A549 (cell line): ENCODE data around the gene IMMT. TPM values are rescaled to one million over a fixed set of nuclear protein-coding genes. Genes with fewer than 3 reads are reported as not detected.

Source experiments
- ATAC-seq, 2 experiments: fragments of 200-7000 bp in 1 of 2; fragments of >200 bp in 1 of 2; cut with Nextera tagmentation in 1 of 2; cut with Tn5 transposase in 1 of 2; 3 replicates each; pipeline versions ENCODE4 v1.8.0 to v1.9.1; 2018 to 2020; ENCODE audit warnings: mild to moderate bottlenecking in 1 of 2, moderate library complexity in 1 of 2
- CTCF ChIA-PET: fragments of 300-600 bp; sonication (Branson Sonifier 250); formaldehyde crosslinking; extraction: SDS; loops from one replicate; lab custom pipeline; 2021; ENCODE audit warnings: antibody characterized with exemption, inconsistent platforms; lab: Yijun Ruan, JAX
- POLR2A ChIA-PET: fragments of 350-600 bp; formaldehyde crosslinking; extraction: SDS; loops from one replicate; lab custom pipeline; 2021; ENCODE audit warnings: antibody characterized with exemption, inconsistent platforms; lab: Yijun Ruan, JAX
- DNase-seq, 2 experiments: peaks; one replicate each; pipeline versions ENCODE4 v3.0.0 to v3.0.0-alpha.2; 2011 to 2016; ENCODE audit warnings: low read depth in 1 of 2, low spot score in 1 of 2
- FAIRE-seq: peaks from 2 replicates; lab custom pipeline; 2011; peaks lifted over from hg19 to GRCh38; lab: Jason Lieb, UNC
- H3K27ac ChIP-seq, 2 experiments: fragments of >200 bp; sonication (Bioruptor Twin); formaldehyde crosslinking; 3 replicates each; pipeline ENCODE4 v1.5.1; 2016 to 2017
- H3K4me1 ChIP-seq: fragments of >200 bp; sonication (Bioruptor Twin); formaldehyde crosslinking; 3 replicates; pipeline ENCODE4 v1.6.1; 2016
- H3K4me2 ChIP-seq: fragments of >200 bp; sonication (Bioruptor Twin); formaldehyde crosslinking; 3 replicates; pipeline ENCODE4 v1.6.1; 2016
- H3K4me3 ChIP-seq: fragments of >200 bp; sonication (Bioruptor Twin); formaldehyde crosslinking; 3 replicates; pipeline ENCODE4 v1.5.1; 2016
- H3K9me3 ChIP-seq: fragments of >200 bp; sonication (Bioruptor Twin); formaldehyde crosslinking; 3 replicates; pipeline ENCODE4 v1.6.1; 2016
- BCL3 ChIP-seq: fragments of >200 bp; sonication (Bioruptor Twin); formaldehyde crosslinking; IDR thresholded peaks from 3 replicates; pipeline ENCODE4 v1.6.1; 2016
- CBX2 ChIP-seq: fragments of 200-600 bp; sonication (generic); IDR thresholded peaks from 2 replicates; pipeline ENCODE4 v1.6.1; 2016; ENCODE audit warnings: low read depth, mild to moderate bottlenecking, borderline replicate concordance
- EHF ChIP-seq: fragments of 250-450 bp; sonication (Bioruptor Pico); IDR thresholded peaks from 2 replicates; pipeline ENCODE4 v1.5.0; 2020; ENCODE audit warnings: mild to moderate bottlenecking
- EHMT2 ChIP-seq: fragments of 200-600 bp; sonication (generic); IDR thresholded peaks from 2 replicates; pipeline ENCODE4 v1.6.1; 2016; ENCODE audit warnings: antibody characterized with exemption, low read depth, mild to moderate bottlenecking, moderate library complexity
- EP300 ChIP-seq, 2 experiments: fragments of >200 bp; sonication (Bioruptor Twin); formaldehyde crosslinking; IDR thresholded peaks; 2 replicates in 1 of 2; 3 replicates in 1 of 2; pipeline ENCODE4 v1.6.1; 2016 to 2017
- ESRRA ChIP-seq: fragments of 150-350 bp; IDR thresholded peaks from 2 replicates; pipeline ENCODE4 v1.6.1; 2014; ENCODE audit warnings: mild to moderate bottlenecking, low read length, borderline replicate concordance
- FOSB ChIP-seq: fragments of 250-450 bp; sonication (Bioruptor Pico); IDR thresholded peaks from 2 replicates; pipeline ENCODE4 v1.5.0; 2020; ENCODE audit warnings: mild to moderate bottlenecking, moderate library complexity
- GATA3 ChIP-seq: IDR thresholded peaks from 2 replicates; pipeline ENCODE4 v1.6.1; 2012; ENCODE audit warnings: borderline replicate concordance
- HOXA7 ChIP-seq: fragments of 250-450 bp; sonication (Bioruptor Pico); IDR thresholded peaks from 2 replicates; pipeline ENCODE4 v1.5.0; 2020; ENCODE audit warnings: mild to moderate bottlenecking, moderate library complexity
- HOXB13 ChIP-seq: fragments of 250-450 bp; sonication (Bioruptor Pico); IDR thresholded peaks from 2 replicates; pipeline ENCODE4 v1.5.0; 2020; ENCODE audit warnings: low read depth, mild to moderate bottlenecking, moderate library complexity
- HOXB5 ChIP-seq: fragments of 250-450 bp; sonication (Bioruptor Pico); IDR thresholded peaks from 2 replicates; pipeline ENCODE4 v1.5.0; 2020; ENCODE audit warnings: mild to moderate bottlenecking, moderate library complexity
- KDM5A ChIP-seq: fragments of 200-600 bp; sonication (generic); IDR thresholded peaks from 2 replicates; pipeline ENCODE4 v1.6.1; 2016; ENCODE audit warnings: antibody characterized with exemption, mild to moderate bottlenecking
- MYC ChIP-seq: IDR thresholded peaks from 2 replicates; pipeline ENCODE4 v1.6.1; 2012; ENCODE audit warnings: mild to moderate bottlenecking, inconsistent platforms, low read length, improper control_type of control experiment, borderline replicate concordance
- NR3C1 ChIP-seq: fragments of >200 bp; sonication (Bioruptor Twin); formaldehyde crosslinking; IDR thresholded peaks from 3 replicates; pipeline ENCODE4 v1.6.1; 2017
- PHF8 ChIP-seq: fragments of 200-600 bp; sonication (generic); IDR thresholded peaks from 2 replicates; pipeline ENCODE4 v1.6.1; 2016; ENCODE audit warnings: low read depth, mild to moderate bottlenecking, antibody characterized with exemption, moderate library complexity, borderline replicate concordance
- POLR2A ChIP-seq: IDR thresholded peaks from 2 replicates; pipeline ENCODE4 v1.6.1; 2012; ENCODE audit warnings: mild to moderate bottlenecking, low read length
- POLR2AphosphoS2 ChIP-seq: conservative IDR thresholded peaks from 2 replicates; pipeline ENCODE4 v1.6.1; 2012; ENCODE audit warnings: low read length, improper control_type of control experiment, inconsistent platforms
- RARB ChIP-seq: fragments of 250-450 bp; sonication (Bioruptor Pico); IDR thresholded peaks from 2 replicates; pipeline ENCODE4 v1.8.0; 2021; ENCODE audit warnings: mild to moderate bottlenecking, moderate library complexity
- SREBF2 ChIP-seq: fragments of 450-650 bp; IDR thresholded peaks from 2 replicates; pipeline ENCODE4 v1.6.1; 2014; ENCODE audit warnings: mild to moderate bottlenecking, moderate library complexity
- TFCP2L1 ChIP-seq: fragments of 250-450 bp; sonication (Bioruptor Pico); IDR thresholded peaks from 2 replicates; pipeline ENCODE4 v1.5.0; 2021; ENCODE audit warnings: mild to moderate bottlenecking
- TP53 ChIP-seq: fragments of 250-450 bp; sonication (Bioruptor Pico); IDR thresholded peaks from 2 replicates; pipeline ENCODE4 v1.5.0; 2021; ENCODE audit warnings: mild to moderate bottlenecking, moderate library complexity
- USF2 ChIP-seq: fragments of 450-650 bp; IDR thresholded peaks from 2 replicates; pipeline ENCODE4 v1.6.1; 2014; ENCODE audit warnings: antibody characterized with exemption
- ZNF302 ChIP-seq: fragments of 250-450 bp; sonication (Bioruptor Pico); IDR thresholded peaks from 2 replicates; pipeline ENCODE4 v1.9.0; 2021; ENCODE audit warnings: inconsistent platforms, mild to moderate bottlenecking, moderate library complexity
- ZSCAN20 ChIP-seq: fragments of 250-450 bp; sonication (Bioruptor Pico); IDR thresholded peaks from 2 replicates; pipeline ENCODE4 v1.8.0; 2022; ENCODE audit warnings: mild to moderate bottlenecking, moderate library complexity
- WGBS: methylation state at CpG from one replicate; pipeline ENCODE4 v1.1.6; 2017; ENCODE audit errors: missing lambda C conversion rate; 5-methylcytosine and 5-hydroxymethylcytosine counted together
- polyA plus RNA-seq, 4 experiments: library from polyadenylated mRNA; depleted of rRNA in 3 of 4; stranded (reverse); fragments of >200 nt; fragmentation: RNase III in 1 of 4; extraction: RNeasy Plus Mini Kit Qiagen cat#74134 plus additional on column Dnase treatment in 1 of 4; gene quantifications; 2 replicates in 3 of 4; 3 replicates in 1 of 4; pipeline ENCODE4 v1.2.3, GENCODE V29; 2011 to 2017
- TF ChIP-seq, protein P1 (sequence below): IDR thresholded peaks from 2 replicates; pipeline ENCODE4 v1.6.1; 2012
- TF ChIP-seq, protein P2 (sequence below): fragments of 250-450 bp; sonication (Bioruptor Pico); IDR thresholded peaks from 2 replicates; pipeline ENCODE4 v1.5.0; 2020; ENCODE audit warnings: low read depth, mild to moderate bottlenecking, moderate library complexity

IMMT gene
- polyA plus RNA-seq, 2 of the 4 experiments (the other 2 are of a cell fraction): 101 to 126 TPM

- H3K4me3 ChIP-seq: no peak overlapping the region
- no peak overlapping the region for H3K27ac ChIP-seq
- ATAC-seq (no peak), FAIRE-seq (no peak), DNase-seq (no peak)
- no peak overlapping the region for H3K4me2 ChIP-seq
- no peak for TF ChIP-seq GATA3
- no peak for TF ChIP-seq HOXB13 (CRISPR knock-in tag)
- no peak for TF ChIP-seq SREBF2
- no peak for TF ChIP-seq USF2
- no peak for TF ChIP-seq EP300 (IDR thresholded peaks at IDR 0.05)
- TF ChIP-seq NR3C1: no peak
- no peak for TF ChIP-seq ZSCAN20 (CRISPR knock-in tag)
- no peak for TF ChIP-seq BCL3
- no peak for TF ChIP-seq ZNF302 (CRISPR knock-in tag)
- no peak for TF ChIP-seq POLR2A
- TF ChIP-seq HOXA7: no peak
- TF ChIP-seq ESRRA: no peak
- TF ChIP-seq, protein P1, sequence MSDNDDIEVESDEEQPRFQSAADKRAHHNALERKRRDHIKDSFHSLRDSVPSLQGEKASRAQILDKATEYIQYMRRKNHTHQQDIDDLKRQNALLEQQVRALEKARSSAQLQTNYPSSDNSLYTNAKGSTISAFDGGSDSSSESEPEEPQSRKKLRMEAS: no peak
- no peak for TF ChIP-seq PHF8
- no peak for TF ChIP-seq HOXB5
- POLR2A ChIA-PET: no interaction called here
- 64% methylated on average over 2 of the region's 2 CpGs for WGBS
- CTCF ChIA-PET: interaction anchor here (0.6 kb wide), 1 partner anchor 438 kb away, joined by 3 read pairs; no protein-coding TSS in a partner anchor
- H3K4me1 ChIP-seq: no peaks in the 10 kb centered on the region
- H3K9me3 ChIP-seq: no peaks in the 10 kb centered on the region
These were observed 28.8 kb upstream of the IMMT start for GRCh38 chr2:86223927-86224560.

GRCh38 chr2:86223140-86223926, 28.1 kb upstream of the IMMT start:
- TF ChIP-seq POLR2AphosphoS2 (no peak), RARB (CRISPR knock-in tag) (no peak), FOSB (no peak), TP53 (CRISPR knock-in tag) (no peak), CBX2 (no peak), KDM5A (no peak), ZNF302 (CRISPR knock-in tag) (no peak), EHMT2 (no peak), EHF (CRISPR knock-in tag) (no peak), EP300 (IDR thresholded peaks at IDR 0.05) (no peak), MYC (no peak), TFCP2L1 (CRISPR knock-in tag) (no peak)
- TF ChIP-seq, protein P2, sequence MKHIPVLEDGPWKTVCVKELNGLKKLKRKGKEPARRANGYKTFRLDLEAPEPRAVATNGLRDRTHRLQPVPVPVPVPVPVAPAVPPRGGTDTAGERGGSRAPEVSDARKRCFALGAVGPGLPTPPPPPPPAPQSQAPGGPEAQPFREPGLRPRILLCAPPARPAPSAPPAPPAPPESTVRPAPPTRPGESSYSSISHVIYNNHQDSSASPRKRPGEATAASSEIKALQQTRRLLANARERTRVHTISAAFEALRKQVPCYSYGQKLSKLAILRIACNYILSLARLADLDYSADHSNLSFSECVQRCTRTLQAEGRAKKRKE: no peak
- FAIRE-seq (no peak), ATAC-seq (peak in 1 of 2 experiments; percentile 21; a peak in 1 of 6 replicates), DNase-seq (no peak)
- POLR2A ChIA-PET: interaction anchor here (0.6 kb wide), 1 partner anchor 293 kb away, joined by 4 read pairs; no protein-coding TSS in a partner anchor
- CTCF ChIA-PET: interaction anchor here (0.6 to 1.4 kb wide), 3 partner anchors 110 to 437 kb away, joined by 3 to 4 read pairs (median 3); no protein-coding TSS in a partner anchor
- H3K4me3 ChIP-seq: no peak overlapping the region
- H3K4me1 ChIP-seq: no peaks in the 10 kb centered on the region
- 57% methylated on average over 8 of the region's 8 CpGs for WGBS
- no peak overlapping the region for H3K4me2 ChIP-seq
- H3K9me3 ChIP-seq: no peaks in the 10 kb centered on the region
- no peak overlapping the region for H3K27ac ChIP-seq
